Uterus (tissue), 2 donors: ENCODE data around the gene BABAM2.

Source experiments
- CTCF ChIP-seq, 4 experiments: fragments of 200-600 bp in 2 of 4; fragments of 450-650 bp in 2 of 4; sonication (generic) in 2 of 4; IDR thresholded peaks; one replicate each; pipeline ENCODE4 v1.5.1; 2016 to 2019; ENCODE audit warnings: antibody characterized with exemption in 4 of 4, mild to moderate bottlenecking in 2 of 4, moderate library complexity in 1 of 4
- POLR2A ChIP-seq, 2 donors: fragments of 450-650 bp; IDR thresholded peaks; one replicate each; pipeline ENCODE4 v1.6.1; 2016; ENCODE audit warnings: antibody characterized with exemption in 2 of 2, mild to moderate bottlenecking in 1 of 2, moderate library complexity in 1 of 2

GRCh38 chr2:27929916-27930486 is 39.5 kb downstream of the BABAM2 start:
- no peak for TF ChIP-seq CTCF (IDR thresholded peaks at IDR 0.05)
- TF ChIP-seq POLR2A (IDR thresholded peaks at IDR 0.05), result no peak
